ENCODE data around the gene GH2.
"Not testable (repeated sequence)": the region's sequence is repeated elsewhere in the genome, so short reads cannot be mapped to it uniquely, and the experiment has no call there.

GH2 gene

GRCh38 chr17:63881935-63882601 lies at the start of gene GH2:
TSS of gene GH2 (minus strand) at chr17:63881944. CDS start at chr17:63881801, 143 bp downstream.
- DNase-seq (ENCODE audit: low read depth): peak; percentile 26

- DNase-seq (ENCODE audit: low read depth): no peak
These were observed 49.3 kb upstream of the GH2 start for GRCh38 chr17:63930951-63931575.

GRCh38 chr17:63929860-63930766 lies 48.4 kb upstream of the GH2 start:
- no peak for DNase-seq (ENCODE audit: low read depth)

GRCh38 chr17:63928966-63929695 lies 47.4 kb upstream of the GH2 start:
- no peak for DNase-seq (ENCODE audit: low read depth)

DNA sequence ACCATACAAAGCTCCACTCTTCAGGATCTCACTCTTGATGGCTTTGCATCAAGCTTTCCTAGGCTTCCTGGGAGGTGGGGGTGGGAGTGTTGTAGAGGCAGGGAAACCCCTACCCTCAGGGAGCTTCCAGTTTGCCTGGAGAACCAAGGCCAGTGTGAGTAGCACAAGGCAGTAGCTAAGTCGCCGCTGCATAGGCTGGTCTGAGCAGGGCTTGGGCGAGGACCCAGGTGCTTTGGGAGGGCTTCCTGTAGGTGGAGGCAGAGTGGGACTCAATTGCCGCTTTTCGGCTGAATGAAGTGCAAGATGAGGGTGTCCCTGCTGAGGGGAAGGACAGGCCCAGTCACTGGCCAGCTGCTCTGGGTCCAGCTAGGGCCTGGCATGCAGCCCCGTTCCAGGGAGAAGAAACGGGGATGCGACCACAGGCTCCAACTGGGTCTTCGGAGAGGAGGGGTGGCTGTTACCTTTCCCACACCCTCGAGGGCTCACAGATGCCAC lies 46.5 kb upstream of the GH2 start:
- DNase-seq (ENCODE audit: low read depth): no peak

- no peak for DNase-seq (ENCODE audit: low read depth)
These were observed 45.9 kb upstream of the GH2 start for GRCh38 chr17:63927464-63928171.

GRCh38 chr17:63926164-63926563 lies 44.4 kb upstream of the GH2 start:
- DNase-seq (ENCODE audit: low read depth): no peak

- DNase-seq (ENCODE audit: low read depth): no peak
These were observed 43.9 kb upstream of the GH2 start for GRCh38 chr17:63925615-63926014.

- not testable (repeated sequence) for DNase-seq (ENCODE audit: low read depth)
These were observed 40.7 kb upstream of the GH2 start for GRCh38 chr17:63922402-63922801.

GRCh38 chr17:63920779-63921178 lies 39.0 kb upstream of the GH2 start:
- DNase-seq (ENCODE audit: low read depth): not testable (repeated sequence)

DNA sequence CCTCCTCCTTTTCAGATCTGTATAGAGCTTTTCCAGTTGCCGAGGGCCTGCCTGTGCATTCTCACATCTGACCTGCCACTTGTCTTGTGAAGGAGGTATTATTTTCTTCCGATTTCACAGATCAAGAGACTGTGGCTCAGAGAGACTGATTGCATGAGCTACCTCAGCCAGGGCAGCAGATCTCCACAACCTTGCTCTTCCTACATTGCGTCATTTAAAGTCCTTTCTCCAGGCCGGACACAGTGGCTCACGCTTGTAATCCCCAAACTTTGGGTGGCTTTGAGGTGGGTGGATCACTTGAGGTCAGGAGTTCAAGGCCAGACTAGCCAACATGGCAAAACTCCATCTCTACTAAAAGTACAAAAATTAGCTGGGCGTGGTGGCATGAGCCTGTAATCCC lies 38.3 kb upstream of the GH2 start:
- DNase-seq (ENCODE audit: low read depth): not testable (repeated sequence)

DNA sequence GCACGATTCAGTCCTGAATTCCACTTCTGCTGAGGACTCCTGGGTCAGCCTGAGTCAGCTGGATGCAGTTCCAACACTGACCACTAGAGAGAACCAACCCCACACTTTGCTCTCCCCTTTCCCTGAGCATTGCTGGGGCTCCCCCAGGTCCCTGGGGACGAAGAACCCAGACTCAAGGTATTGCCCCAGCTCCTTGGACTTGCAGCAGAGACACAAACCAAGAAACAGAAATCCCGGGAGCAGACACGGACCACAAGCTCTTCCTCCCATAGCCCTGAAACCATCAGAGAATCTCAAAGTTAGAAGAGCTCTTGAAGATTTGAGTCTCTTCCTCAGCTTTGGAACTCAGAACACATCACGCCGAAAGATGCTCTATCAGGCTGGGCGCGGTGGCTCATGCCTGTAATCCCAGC lies 37.6 kb upstream of the GH2 start:
- DNase-seq (ENCODE audit: low read depth): peak; percentile 42

DNA sequence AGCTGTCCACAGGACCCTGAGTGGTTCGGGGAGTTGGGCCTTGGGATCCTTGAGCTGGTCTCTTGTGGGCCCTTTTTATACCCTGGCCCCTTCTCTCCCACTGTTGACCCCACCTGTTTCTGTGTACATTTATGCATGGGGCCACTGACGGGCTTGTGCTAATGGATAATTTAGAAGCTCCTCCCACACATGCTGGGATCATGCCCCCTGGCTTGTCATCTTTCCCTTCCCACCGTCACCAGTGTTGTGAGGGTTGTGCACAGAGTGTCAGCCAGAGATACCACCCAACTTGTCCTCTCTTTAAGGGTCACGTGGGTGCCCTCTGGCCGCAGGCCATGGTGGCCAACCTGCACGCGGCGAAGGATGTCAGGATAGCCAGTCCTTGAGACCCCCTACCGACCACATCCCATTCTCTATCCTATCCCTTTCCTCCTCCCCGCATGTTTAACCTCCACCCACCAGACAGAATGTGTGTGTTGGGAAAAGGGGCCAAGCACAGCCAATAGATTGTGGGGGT lies 37.1 kb upstream of the GH2 start, which contains the start of gene GH1:
TSS of gene GH1 (minus strand) at position 51 of the 517 bp plus-strand sequence. CDS start 63 bp downstream, outside the sequence.
- DNase-seq (ENCODE audit: low read depth): not testable (repeated sequence)

- no peak for DNase-seq (ENCODE audit: low read depth)
These were observed 36.6 kb upstream of the GH2 start for GRCh38 chr17:63918305-63918704.

- no peak for DNase-seq (ENCODE audit: low read depth)
These were observed 35.9 kb upstream of the GH2 start for GRCh38 chr17:63917646-63918045.

- DNase-seq (ENCODE audit: low read depth): not testable (repeated sequence)
These were observed 35.5 kb upstream of the GH2 start for GRCh38 chr17:63917206-63917605.

- DNase-seq (ENCODE audit: low read depth): no peak
These were observed 34.9 kb upstream of the GH2 start for GRCh38 chr17:63916566-63917185.

- DNase-seq (ENCODE audit: low read depth): not testable (repeated sequence)
These were observed 34.0 kb upstream of the GH2 start for GRCh38 chr17:63915753-63916152.

- DNase-seq (ENCODE audit: low read depth): no peak
These were observed 32.7 kb upstream of the GH2 start for GRCh38 chr17:63914471-63914870.

GRCh38 chr17:63911657-63912100 lies 29.9 kb upstream of the GH2 start:
- DNase-seq (ENCODE audit: low read depth): peak; percentile 32

Data from stimulated activated CD8-positive, alpha-beta memory T cell treated with anti-CD3 and anti-CD28 coated beads, Interleukin-15, amount 100 ng/mL, for 24 hours (primary cell).